ENCODE data around the gene PTTG1IP. TPM values are rescaled to one million over a fixed set of nuclear protein-coding genes. Genes with fewer than 3 reads are reported as not detected.

Gene PTTG1IP
- total RNA-seq, 1 experiment from 2014 or later = 330 TPM

DNA sequence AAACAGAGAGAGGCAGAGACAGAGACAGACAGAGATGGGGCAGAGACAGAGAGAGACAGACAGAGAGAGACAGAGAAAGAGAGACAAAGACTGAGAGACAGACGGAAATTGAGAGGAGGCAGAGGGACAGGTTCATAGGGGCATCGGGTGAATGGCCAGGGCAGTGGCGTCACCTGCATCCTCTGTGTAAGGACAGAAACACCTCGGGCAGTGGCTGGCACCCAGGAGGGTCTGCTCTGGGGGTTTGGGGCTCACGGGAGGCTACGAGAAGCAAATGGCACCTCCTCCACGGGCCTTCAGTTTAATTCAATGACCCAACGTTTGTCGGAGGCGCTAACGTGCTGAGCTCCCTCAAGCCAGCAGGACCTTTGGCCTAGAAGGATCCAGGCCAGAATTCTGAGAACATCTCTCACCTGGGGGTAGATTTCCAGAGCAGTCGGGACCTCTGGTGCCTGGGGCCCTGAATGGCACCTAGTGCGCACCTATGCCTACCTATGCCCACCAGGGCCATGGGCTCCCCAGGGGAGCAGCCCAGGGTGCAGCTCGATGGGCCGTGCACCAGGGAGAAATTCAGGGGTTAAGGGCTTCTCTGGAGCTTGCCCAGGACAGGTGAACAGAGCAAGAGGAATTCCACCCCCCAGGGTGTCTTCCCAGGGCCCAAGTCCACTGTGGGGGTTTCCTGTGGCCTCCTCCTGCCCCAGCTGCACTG is 20.6 kb upstream of the PTTG1IP start:
- ChIA-PET CTCF (no interaction called here), POLR2A (ENCODE audit: unreplicated experiment) (no interaction called here)
- DNase-seq (no peak), ATAC-seq (no peak)
- H3K9me3 ChIP-seq (ENCODE audit: low read length) = no peaks in the 10 kb centered on the region
- intact Hi-C loops (cut with micrococcal nuclease) = loop anchor here (2.0 kb wide), 1 partner anchor 37 kb away; no protein-coding TSS in a partner anchor
- TF ChIP-seq CTCF (conservative IDR thresholded peaks at IDR 0.05; ENCODE audit: low read depth, low read length) = no peak
- no peak for TF ChIP-seq EZH2 (IDR thresholded peaks at IDR 0.05; ENCODE audit: low read length, unreplicated experiment)
- no peak for TF ChIP-seq EZH2phosphoT487 (IDR thresholded peaks at IDR 0.05; ENCODE audit: borderline replicate concordance, low read length)
- H3K4me2 ChIP-seq (ENCODE audit: low read length) = no peak overlapping the region
- no peaks in the 10 kb centered on the region for H3K9me2 ChIP-seq (replicated peaks; ENCODE audit: low read length)
- H3K9ac ChIP-seq (ENCODE audit: low read length) = no peak overlapping the region
- no peak overlapping the region for H3K4me3 ChIP-seq (ENCODE audit: low read length)
- H3K4me1 ChIP-seq (ENCODE audit: insufficient read depth, low read length) = no peaks in the 10 kb centered on the region
- no peak overlapping the region for H2AFZ ChIP-seq (ENCODE audit: low read length)
- no peaks in the 10 kb centered on the region for H4K20me1 ChIP-seq (ENCODE audit: low read length)
- H3K79me2 ChIP-seq (ENCODE audit: low read length) = no peaks in the 10 kb centered on the region
- no TSS peak for BruUV-seq (replicated peaks)
- no peaks in the 10 kb centered on the region for H3K36me3 ChIP-seq (ENCODE audit: low read depth, low read length)
- H3F3A ChIP-seq (ENCODE audit: low read length, unreplicated experiment) = no peaks in the 10 kb centered on the region
- H3K27ac ChIP-seq (ENCODE audit: low read length) = no peak overlapping the region
- H3K27me3 ChIP-seq (ENCODE audit: low read length) = no peaks in the 10 kb centered on the region

GRCh38 chr21:44893278-44893556 is 19.7 kb upstream of the PTTG1IP start:
- TF ChIP-seq EZH2phosphoT487 (IDR thresholded peaks at IDR 0.05; ENCODE audit: borderline replicate concordance, low read length) (no peak), EZH2 (IDR thresholded peaks at IDR 0.05; ENCODE audit: low read length, unreplicated experiment) (no peak), CTCF (conservative IDR thresholded peaks at IDR 0.05; ENCODE audit: low read depth, low read length) (no peak)
- ATAC-seq (no peak), DNase-seq (no peak)
- no TSS peak for BruUV-seq (replicated peaks)
- H3K4me1 ChIP-seq (ENCODE audit: insufficient read depth, low read length) = no peaks in the 10 kb centered on the region
- H3K27me3 ChIP-seq (ENCODE audit: low read length) = no peaks in the 10 kb centered on the region
- no peaks in the 10 kb centered on the region for H3K79me2 ChIP-seq (ENCODE audit: low read length)
- intact Hi-C loops (cut with micrococcal nuclease) = loop anchor here (2.0 kb wide), 1 partner anchor 38 kb away; no protein-coding TSS in a partner anchor
- no peak overlapping the region for H3K4me2 ChIP-seq (ENCODE audit: low read length)
- H4K20me1 ChIP-seq (ENCODE audit: low read length) = no peaks in the 10 kb centered on the region
- H3K27ac ChIP-seq (ENCODE audit: low read length) = no peak overlapping the region
- no peak overlapping the region for H3K9ac ChIP-seq (ENCODE audit: low read length)
- H3K9me2 ChIP-seq (replicated peaks; ENCODE audit: low read length) = no peaks in the 10 kb centered on the region
- H3F3A ChIP-seq (ENCODE audit: low read length, unreplicated experiment) = no peaks in the 10 kb centered on the region
- H3K9me3 ChIP-seq (ENCODE audit: low read length) = no peaks in the 10 kb centered on the region
- H3K36me3 ChIP-seq (ENCODE audit: low read depth, low read length) = no peaks in the 10 kb centered on the region
- POLR2A ChIA-PET (ENCODE audit: unreplicated experiment) = no interaction called here
- CTCF ChIA-PET = no interaction called here
- no peak overlapping the region for H3K4me3 ChIP-seq (ENCODE audit: low read length)
- no peak overlapping the region for H2AFZ ChIP-seq (ENCODE audit: low read length)

DNA sequence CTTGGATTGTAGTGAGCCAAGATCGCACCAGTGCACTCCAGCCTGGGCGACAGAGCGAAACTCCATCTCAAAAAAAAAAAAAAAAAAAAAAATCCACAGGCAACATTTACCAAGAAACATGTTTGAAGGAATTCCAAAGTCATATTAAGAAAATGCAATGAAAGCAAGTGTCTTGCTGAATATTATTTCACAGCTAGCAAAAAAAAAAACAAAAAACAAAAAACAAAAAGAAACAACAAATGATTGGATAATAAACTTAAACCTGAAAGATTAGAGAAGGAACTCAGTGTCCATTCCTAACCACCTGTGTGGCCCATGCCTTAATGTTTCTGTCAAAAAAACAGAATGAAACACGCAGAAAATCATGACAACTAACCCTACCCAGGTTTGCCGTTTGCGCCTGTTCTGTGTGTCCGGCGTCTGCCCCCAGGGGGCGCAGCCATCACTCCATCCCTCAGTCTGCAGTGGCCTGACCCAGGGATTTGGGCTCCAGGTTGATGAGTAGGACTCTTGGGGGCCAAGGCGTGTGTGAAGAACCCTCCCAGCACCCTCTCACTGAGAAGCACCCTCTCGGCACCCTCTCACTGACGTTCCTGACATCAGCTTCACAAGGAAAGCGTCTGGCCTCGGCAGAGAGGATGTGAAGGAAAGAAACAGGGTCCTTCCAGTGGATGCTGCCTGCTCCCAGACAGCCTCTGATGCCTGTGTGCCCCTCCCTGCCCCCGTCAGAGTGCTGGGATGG is 19.2 kb upstream of the PTTG1IP start:
- H3K4me3 ChIP-seq (ENCODE audit: low read length) = no peak overlapping the region
- ATAC-seq = peak; percentile 86
- H3K9ac ChIP-seq (ENCODE audit: low read length) = no peak overlapping the region
- H3F3A ChIP-seq (ENCODE audit: low read length, unreplicated experiment) = no peaks in the 10 kb centered on the region
- DNase-seq = peak; percentile 70
- no peaks in the 10 kb centered on the region for H3K4me1 ChIP-seq (ENCODE audit: insufficient read depth, low read length)
- H3K36me3 ChIP-seq (ENCODE audit: low read depth, low read length) = no peaks in the 10 kb centered on the region
- BruUV-seq (replicated peaks) = no TSS peak
- intact Hi-C loops (cut with micrococcal nuclease) = loop anchor here (2.0 kb wide), 1 partner anchor 38 kb away; no protein-coding TSS in a partner anchor
- no peak overlapping the region for H3K27ac ChIP-seq (ENCODE audit: low read length)
- H3K27me3 ChIP-seq (ENCODE audit: low read length) = no peaks in the 10 kb centered on the region
- POLR2A ChIA-PET (ENCODE audit: unreplicated experiment) = no interaction called here
- H3K9me2 ChIP-seq (replicated peaks; ENCODE audit: low read length) = no peaks in the 10 kb centered on the region
- CTCF ChIA-PET = interaction anchor here (0.6 kb wide), 3 partner anchors 91 to 382 kb away, joined by 3 to 8 read pairs (median 5); no protein-coding TSS in a partner anchor
- H3K4me2 ChIP-seq (ENCODE audit: low read length) = no peak overlapping the region
- H3K79me2 ChIP-seq (ENCODE audit: low read length) = no peaks in the 10 kb centered on the region
- no peaks in the 10 kb centered on the region for H4K20me1 ChIP-seq (ENCODE audit: low read length)
- H3K9me3 ChIP-seq (ENCODE audit: low read length) = no peaks in the 10 kb centered on the region
- no peak for TF ChIP-seq EZH2phosphoT487 (IDR thresholded peaks at IDR 0.05; ENCODE audit: borderline replicate concordance, low read length)
- peak; percentile 96 for TF ChIP-seq CTCF (conservative IDR thresholded peaks at IDR 0.05; ENCODE audit: low read depth, low read length)
- TF ChIP-seq EZH2 (IDR thresholded peaks at IDR 0.05; ENCODE audit: low read length, unreplicated experiment) = no peak
- no peak overlapping the region for H2AFZ ChIP-seq (ENCODE audit: low read length)
